ENCODE results near the gene GALNT17.

Gene GALNT17

GRCh38 chr7:71746006-71746405 lies 614.1 kb downstream of the GALNT17 start:
- in situ Hi-C loops (cut with HindIII; ENCODE audit: low pct_ligation_motif_present, low sequenced_read_pairs), result no loop called here

GRCh38 chr7:71750290-71750689 lies 618.3 kb downstream of the GALNT17 start:
- no peak for DNase-seq
- H3K27ac ChIP-seq, result no peak overlapping the region
- H3K4me3 ChIP-seq (ENCODE audit: low read depth, low read length), result no peak overlapping the region
- no peak for TF ChIP-seq CTCF (IDR thresholded peaks at IDR 0.05; ENCODE audit: low read depth, low read length, missing control alignments)
- H3K36me3 ChIP-seq (replicated peaks), result no peaks in the 10 kb centered on the region
- in situ Hi-C loops (cut with HindIII; ENCODE audit: low pct_ligation_motif_present, low sequenced_read_pairs), result no loop called here
- H3K27me3 ChIP-seq (replicated peaks), result no peaks in the 10 kb centered on the region

More at GRCh38 chr7:71746006-71746405, 614.1 kb downstream of the GALNT17 start:
- H3K4me3 ChIP-seq (ENCODE audit: low read depth, low read length), result no peak overlapping the region
- TF ChIP-seq CTCF (IDR thresholded peaks at IDR 0.05; ENCODE audit: low read depth, low read length, missing control alignments), result no peak
- DNase-seq, result no peak
- no peaks in the 10 kb centered on the region for H3K36me3 ChIP-seq (replicated peaks)
- H3K27me3 ChIP-seq (replicated peaks), result no peaks in the 10 kb centered on the region
- no peak overlapping the region for H3K27ac ChIP-seq

- in situ Hi-C loops (cut with HindIII; ENCODE audit: low pct_ligation_motif_present, low sequenced_read_pairs), result no loop called here
- peak; percentile 54 for TF ChIP-seq CTCF (IDR thresholded peaks at IDR 0.05; ENCODE audit: low read depth, low read length, missing control alignments)
- Histone ChIP-seq H3K36me3 (replicated peaks) (no peaks in the 10 kb centered on the region), H3K27me3 (replicated peaks) (no peaks in the 10 kb centered on the region), H3K27ac (no peak overlapping the region), H3K4me3 (ENCODE audit: low read depth, low read length) (no peak overlapping the region)
- peak; percentile 12 for DNase-seq
Observed at GRCh38 chr7:71752171-71752935, 620.4 kb downstream of the GALNT17 start.

- no peaks in the 10 kb centered on the region for H3K27me3 ChIP-seq (replicated peaks)
- H3K36me3 ChIP-seq (replicated peaks), result no peaks in the 10 kb centered on the region
- no peak for TF ChIP-seq CTCF (IDR thresholded peaks at IDR 0.05; ENCODE audit: low read depth, low read length, missing control alignments)
- no peak overlapping the region for H3K4me3 ChIP-seq (ENCODE audit: low read depth, low read length)
- no peak overlapping the region for H3K27ac ChIP-seq
- in situ Hi-C loops (cut with HindIII; ENCODE audit: low pct_ligation_motif_present, low sequenced_read_pairs), result no loop called here
- no peak for DNase-seq
Observed at GRCh38 chr7:71753236-71753635, 621.3 kb downstream of the GALNT17 start.

- no peak for DNase-seq
- no peak overlapping the region for H3K27ac ChIP-seq
- in situ Hi-C loops (cut with HindIII; ENCODE audit: low pct_ligation_motif_present, low sequenced_read_pairs), result no loop called here
- no peak for TF ChIP-seq CTCF (IDR thresholded peaks at IDR 0.05; ENCODE audit: low read depth, low read length, missing control alignments)
- H3K36me3 ChIP-seq (replicated peaks), result no peaks in the 10 kb centered on the region
- H3K27me3 ChIP-seq (replicated peaks), result no peaks in the 10 kb centered on the region
- H3K4me3 ChIP-seq (ENCODE audit: low read depth, low read length), result no peak overlapping the region
Observed at GRCh38 chr7:71753956-71754664, 622.2 kb downstream of the GALNT17 start.
